HK-2 (cell line): ENCODE data around the gene SDE2.
"Not testable (repeated sequence)": the region's sequence is repeated elsewhere in the genome, so short reads cannot be mapped to it uniquely, and the experiment has no call there.

Experiments
- DNase-seq: peaks from one replicate; pipeline ENCODE4 v3.0.0-alpha.2; 2018; ENCODE audit not compliant: unreplicated experiment

The SDE2 gene

DNA sequence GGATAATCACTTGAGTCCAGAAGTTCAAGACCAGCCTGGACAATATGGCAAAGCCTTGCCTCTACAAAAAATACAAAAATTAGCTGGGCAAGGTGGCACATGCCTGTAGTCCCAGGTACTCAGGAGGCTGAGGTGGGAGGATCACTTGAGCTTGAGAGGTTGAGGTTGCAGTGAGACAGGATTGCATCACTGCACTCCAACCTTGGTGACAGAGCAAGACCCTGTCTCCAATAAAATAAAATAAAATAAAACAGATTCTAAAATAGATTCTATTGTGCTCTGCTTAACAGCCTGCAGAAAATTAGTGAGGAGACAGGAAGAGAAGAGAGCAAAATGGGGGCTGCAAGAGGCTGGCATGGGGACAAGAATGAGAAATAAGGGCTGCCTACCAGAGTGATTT is 7.5 kb upstream of the SDE2 start:
- DNase-seq, result no peak

GRCh38 chr1:226004396-226004795 is 5.3 kb upstream of the SDE2 start:
- DNase-seq, result no peak

DNA sequence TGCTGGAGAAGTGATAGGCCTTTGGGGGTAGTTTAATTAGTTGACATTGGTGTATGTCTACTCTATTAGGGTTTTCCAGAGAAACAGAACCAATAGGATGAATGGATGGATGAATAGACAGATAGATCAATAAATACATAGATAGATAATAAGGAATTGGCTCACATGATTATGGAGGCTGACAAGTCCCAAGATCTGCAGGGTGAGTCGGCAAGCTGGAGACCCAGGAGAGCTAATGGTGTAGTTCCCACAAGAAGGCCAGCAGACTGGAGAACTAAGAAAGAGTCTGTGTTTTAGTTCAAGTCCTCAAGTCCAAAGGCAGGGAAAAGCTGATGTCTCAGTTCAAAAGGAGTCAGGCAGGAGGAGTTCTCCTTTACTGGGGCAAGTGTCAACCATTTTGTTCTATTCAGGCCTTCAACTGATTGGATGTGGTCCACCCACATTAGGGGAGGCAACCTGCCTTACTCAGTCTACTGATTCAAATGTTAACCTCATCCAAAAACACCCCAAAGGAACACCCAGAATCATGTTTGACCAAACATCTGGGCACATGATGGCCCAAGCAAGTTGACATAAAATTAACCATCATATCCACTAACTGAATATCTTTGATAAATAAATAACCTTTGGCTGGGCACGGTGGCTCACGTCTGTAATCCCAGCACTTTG is 4.5 kb upstream of the SDE2 start:
- no peak for DNase-seq

GRCh38 chr1:226002667-226003501 is 3.7 kb upstream of the SDE2 start:
- DNase-seq, result no peak

DNA sequence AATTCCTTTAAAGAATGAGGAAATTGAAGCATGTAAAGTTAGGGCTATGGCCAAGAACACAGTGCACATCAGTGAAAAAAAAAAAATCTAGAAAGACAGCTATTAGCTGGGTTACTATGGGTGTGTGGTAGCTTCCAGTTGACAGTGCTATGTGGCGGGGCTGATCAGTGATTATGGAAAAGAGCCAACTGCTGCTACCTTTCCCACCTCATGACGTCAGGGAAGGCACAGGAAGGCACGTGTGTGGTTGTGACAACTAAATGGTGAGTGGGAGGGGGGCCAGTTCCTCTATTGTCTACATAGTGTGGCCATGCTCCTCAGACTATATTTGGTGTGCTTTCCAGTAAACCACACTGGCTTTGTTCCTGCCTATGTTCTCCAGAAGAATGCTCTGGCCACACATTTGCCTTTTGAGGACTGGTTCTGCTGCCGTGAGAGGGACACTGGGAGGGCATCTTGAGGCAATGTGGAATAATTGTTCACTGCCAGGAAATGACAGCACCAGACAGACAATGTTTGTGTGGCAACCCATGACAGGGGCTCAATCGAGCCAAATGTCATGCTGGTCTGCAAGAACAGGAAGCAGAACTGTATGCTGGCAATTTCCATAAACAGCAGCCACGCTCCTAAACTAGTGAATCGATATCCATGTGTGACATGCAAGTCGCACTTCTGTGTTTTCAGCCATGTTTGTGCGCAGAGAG is 3.0 kb upstream of the SDE2 start:
- DNase-seq, result no peak

- no peak for DNase-seq
Measured at GRCh38 chr1:226001088-226001487, 1.9 kb upstream of the SDE2 start.

DNA sequence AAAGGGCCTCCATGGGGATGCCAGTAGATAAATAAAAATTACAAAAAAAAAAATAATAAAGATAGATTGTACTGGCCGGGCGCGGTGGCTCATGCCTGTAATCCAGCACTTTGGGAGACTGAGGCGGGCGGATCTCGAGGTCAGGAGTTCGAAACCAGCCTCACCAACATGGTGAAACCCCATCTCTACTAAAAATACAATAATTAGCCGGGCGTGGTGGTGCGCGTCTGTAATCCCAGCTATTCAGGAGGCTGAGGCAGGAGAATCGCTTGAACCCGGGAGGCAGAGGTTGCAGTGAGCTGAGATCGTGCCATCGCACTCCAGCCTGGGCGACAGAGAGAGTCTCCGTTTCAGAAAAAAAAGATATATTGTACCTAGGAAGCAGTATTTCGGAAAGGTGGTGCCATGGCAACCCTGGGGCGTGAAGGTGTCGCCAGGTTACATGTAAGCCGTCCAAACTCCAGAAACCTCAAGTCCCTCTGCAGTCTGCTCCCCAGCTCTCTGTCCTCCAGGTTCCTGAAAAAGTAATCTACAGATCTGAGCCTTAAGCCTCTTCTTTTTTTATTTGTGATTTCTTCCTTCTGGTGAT is 1.4 kb upstream of the SDE2 start:
- not testable (repeated sequence) for DNase-seq

- DNase-seq, result no peak
Measured at GRCh38 chr1:225999912-226000337, 782 bp upstream of the SDE2 start.

GRCh38 chr1:225998560-225999226 is 450 bp downstream of the SDE2 start:
- DNase-seq, result no peak

GRCh38 chr1:225996946-225997545 is 2.1 kb downstream of the SDE2 start:
- DNase-seq, result no peak

GRCh38 chr1:225995919-225996864 is 3.0 kb downstream of the SDE2 start:
- DNase-seq, result no peak

DNA sequence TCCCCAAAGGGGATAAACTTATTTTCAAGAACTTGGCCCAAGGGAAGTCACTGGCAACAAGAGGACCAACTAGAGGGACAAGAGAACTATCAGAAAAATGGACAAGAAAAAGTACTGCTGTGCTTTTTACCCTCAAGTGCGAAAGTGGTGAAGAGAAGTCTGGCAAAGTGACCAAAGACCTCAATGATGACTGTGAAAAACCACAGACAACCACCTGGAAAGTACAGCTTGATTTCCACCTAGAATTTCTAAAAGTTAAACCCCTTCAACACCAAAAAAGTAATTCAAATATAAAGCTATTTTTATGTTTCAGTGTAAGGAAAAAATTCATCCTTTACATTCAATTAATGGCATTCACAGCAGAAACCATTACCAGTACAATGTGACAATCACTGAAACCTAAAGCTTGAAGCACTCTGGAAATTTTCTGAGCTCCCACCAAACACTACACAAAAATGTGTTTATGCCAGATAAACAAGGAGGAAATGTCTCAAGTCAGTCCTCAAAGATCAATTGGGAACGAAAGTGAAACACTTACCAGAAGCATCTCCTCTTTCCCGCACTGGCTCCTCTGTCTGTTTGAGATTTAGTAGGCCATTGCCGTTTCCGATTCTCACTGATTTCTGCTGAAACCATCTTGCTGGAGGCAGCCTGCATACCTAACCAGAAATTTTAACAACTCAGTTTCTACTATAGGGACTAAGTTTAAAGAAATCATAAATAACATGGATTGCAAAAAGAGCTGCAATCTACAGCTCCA is 8.3 kb downstream of the SDE2 start:
- DNase-seq, result no peak

DNA sequence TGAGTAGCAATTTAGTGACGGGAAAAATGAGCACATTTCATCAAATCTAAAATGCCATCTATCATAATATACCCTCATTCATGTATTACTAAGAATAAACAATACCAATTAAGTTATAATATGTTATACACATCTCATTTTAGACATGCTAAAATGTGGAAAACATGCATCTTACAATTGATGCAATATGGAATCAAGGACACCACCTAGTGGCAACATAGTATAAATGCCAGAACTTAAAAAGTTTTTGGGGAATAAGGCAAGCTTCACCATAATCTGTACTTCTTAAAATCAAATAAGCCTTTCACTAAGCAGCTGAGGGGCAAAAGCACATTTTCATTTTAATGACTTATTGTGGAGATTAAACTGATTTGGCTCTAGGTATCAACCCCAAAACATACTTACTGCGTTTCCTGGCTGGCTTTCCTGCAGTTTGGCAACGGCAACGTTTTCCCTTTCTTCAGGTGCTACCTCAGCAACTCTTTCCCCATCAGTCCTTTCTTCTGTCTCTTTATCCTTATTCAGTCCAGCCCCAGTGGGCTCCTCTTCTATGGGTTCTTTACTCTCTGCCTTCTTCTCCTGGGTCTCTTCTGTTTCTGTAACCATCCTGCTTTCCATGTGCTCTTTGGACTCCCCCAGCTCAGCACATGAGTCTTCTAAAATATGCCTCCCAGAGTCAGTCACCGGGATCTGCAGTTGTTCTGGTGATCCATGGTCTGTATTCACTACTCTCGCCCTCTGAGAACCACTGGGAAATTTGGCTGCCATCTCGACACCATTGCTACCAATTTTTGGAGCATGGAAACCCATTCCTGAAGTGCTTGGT is 11.4 kb downstream of the SDE2 start:
- DNase-seq, result no peak

GRCh38 chr1:225981714-225982113 is 17.4 kb downstream of the SDE2 start:
- DNase-seq, result no peak

DNA sequence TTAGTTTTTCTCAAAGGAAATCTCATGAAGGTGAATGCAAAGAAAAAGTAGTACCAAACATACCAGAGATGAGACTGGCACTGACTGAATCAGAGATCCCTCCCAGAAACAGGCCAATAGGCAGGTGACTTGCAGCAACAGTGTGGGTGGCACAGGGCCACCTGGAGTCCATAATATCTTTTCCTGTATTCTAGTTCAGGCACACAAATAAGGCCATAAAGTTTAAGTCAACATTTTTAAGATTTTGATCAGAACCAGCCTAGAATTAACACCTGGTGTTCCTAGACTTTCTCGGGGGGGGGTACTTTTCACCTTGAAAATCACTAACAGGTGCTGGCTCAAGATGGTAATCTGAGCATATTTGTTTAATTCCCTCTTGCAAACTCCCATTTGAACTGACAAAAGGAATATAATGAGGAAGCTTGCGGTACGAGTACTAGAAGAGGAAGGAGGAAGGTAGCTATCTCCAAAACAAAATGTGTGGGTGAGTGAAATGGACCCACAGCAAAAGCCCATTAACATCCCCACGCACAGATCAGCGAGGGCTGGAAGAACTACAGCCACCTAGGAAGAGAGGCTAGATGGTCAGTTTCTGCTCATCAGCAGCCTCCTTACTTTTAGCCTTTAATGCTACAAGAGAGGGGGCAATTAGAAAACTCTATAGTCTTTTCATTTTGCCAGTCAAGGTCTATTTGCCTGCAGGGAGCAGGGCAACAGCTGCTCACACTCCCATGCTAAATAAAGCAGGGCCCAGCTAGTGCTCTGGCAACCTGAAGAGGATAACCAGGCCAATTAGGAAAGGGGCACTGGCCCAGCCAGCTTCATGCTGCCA is 18.9 kb downstream of the SDE2 start:
- DNase-seq, result no peak

DNA sequence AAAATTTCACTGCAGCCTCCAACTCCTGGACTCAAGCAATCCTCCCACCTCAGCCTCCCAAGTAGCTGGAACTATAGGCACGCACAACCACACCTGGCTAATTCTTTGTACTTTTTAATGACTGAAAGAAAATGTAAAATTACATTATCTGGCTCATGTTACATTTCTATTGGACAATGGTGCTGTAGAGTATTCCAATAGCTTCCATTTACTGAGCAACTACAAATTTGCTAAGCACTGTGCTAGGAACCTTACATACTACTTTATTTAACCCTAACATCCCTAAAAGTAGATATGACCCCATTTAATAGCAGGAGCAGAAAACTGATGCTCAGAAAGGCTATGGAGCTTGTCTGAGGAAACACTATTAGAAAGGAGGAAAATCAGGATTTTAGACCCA is 19.7 kb downstream of the SDE2 start:
- DNase-seq, result no peak

GRCh38 chr1:225977937-225978748 is 21.0 kb downstream of the SDE2 start:
- DNase-seq, result no peak
